NCI-H69 (cell line): ENCODE measurements around the gene TMOD1.
A peak's percentile ranks its signal among the peaks of the same experiment; 100 is the strongest.
"Not testable (repeated sequence)": the region's sequence is repeated elsewhere in the genome, so short reads cannot be mapped to it uniquely, and the experiment has no call there.

ENCODE experiments used
- DNase-seq: peaks from one replicate; lab custom pipeline; 2025; lab: John Stamatoyannopoulos, UW

Gene TMOD1

GRCh38 chr9:97598461-97599288 is 97.2 kb downstream of the TMOD1 start:
- DNase-seq: peak; percentile 86

DNA sequence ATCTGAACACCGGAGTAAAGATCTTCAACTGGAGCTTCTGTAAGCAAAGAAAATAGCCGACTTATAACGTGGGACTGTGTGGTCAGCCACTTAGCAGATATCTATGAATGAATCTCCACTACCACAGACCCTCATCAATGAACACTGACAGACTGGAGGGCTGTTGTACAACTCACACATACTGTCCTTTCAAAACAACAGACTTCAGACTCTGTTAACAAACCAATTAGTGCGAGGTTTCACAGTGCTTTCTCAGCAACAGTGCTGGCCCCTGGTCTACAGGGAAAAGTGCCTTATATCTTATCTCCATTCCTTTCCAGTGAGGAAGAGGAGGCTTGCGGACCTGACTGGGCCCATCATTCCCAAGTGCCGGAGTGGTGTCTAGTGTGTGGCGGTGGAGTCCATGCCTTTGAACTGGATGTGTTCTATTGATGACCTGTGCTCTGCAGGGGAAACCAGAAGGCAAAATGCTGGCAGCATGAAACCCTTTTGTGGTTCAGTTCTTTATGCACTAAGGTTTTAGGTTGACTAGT is 97.9 kb downstream of the TMOD1 start:
- no peak for DNase-seq

DNA sequence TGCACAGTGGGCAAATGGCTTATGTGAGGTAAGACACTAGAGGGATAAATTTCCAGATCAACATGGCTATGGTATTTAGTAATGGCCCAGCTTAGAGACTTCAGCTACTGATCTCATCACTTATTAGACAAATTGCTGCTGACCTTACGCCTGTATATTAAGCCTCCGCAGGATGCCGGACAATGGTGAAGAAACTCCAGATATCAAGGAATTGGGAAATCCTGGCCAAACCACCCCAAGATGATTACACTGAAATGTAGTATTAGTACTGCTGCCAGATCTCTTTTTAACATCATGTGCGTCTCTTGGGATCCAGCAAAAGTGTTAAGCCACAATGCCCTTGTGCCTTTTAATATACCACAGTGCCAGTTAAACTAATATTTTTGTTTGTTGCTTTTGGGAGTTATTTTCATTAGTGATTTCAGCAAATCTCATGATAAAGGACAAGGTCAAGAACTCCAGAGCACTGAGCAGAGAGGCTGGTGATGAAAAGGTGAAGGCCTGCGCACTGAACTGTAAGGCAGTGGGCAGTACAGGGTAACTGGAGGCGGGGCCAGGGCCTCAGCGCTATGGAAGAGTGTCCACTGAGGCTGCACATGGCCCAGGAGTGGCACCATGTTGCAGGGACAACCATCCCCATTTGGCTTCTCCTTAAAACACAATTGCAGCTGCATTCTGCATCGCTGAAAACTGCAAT is 99.2 kb downstream of the TMOD1 start:
- no peak for DNase-seq

DNA sequence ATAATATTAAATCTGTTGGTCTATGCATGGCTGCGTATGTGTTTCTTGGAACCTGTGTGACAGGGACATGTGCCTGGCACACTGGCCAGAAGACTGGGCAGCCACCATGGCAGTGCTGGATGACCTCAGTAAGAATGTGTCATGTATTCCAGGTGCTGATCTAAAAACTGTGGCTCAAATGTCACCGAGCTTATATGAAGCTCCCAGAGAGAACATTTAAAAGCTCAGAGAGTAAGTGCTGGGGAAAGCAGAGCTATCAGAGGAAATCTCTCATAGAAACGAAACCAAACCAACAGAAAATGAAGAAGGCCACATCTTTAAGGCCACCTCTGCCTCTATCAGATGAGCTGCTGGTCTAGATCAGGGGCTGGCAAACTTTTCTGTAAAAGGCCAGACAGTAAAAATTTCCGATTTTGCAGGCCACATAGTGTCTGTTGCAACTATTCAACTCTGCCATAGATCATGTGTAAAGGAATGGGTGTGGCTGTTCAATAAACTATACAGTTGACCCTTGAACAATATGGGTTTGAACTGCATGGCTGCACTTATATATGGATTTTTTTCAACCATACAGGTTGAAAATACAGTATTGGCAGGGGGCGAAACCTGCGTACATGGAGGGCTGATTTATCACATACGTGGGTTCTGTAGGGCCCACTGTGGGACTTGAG is 99.9 kb downstream of the TMOD1 start:
- no peak for DNase-seq

GRCh38 chr9:97602430-97602829 is 101.0 kb downstream of the TMOD1 start:
- no peak for DNase-seq

DNA sequence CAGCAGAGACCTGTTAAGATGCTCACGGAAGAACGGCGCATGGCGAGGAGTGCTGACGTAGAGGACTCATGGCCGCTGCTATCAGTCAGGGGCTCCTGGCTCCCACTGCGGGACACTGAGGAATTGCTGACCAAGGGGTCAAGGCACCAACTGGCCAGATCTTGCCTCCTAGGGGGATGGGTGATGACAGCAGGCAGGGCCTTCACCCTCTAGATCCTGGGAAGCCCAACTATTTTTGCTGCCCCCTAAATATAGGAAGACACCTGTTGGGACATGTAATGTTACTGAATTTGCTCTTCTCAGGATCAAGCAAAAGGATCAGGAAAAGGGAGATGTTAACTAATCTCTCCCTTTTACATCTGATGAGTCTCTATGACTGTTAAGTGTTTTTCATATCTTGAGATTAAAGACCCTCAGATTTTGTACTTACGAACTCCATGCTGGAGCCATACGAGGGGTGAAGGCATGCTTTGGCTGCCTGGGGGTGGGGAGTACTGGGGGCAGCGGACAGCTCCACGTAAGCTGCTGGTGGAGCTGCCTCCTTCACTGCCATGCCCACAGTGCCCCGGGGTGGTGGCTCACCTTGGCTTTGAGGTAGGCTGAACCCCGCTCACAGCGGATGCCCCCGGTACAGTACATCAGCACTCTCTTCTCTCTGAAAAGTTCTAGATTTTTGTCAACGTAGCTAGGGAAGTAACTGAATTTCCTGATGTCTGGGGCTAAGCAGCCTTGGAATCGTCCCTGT is 103.6 kb downstream of the TMOD1 start:
- DNase-seq: no peak

DNA sequence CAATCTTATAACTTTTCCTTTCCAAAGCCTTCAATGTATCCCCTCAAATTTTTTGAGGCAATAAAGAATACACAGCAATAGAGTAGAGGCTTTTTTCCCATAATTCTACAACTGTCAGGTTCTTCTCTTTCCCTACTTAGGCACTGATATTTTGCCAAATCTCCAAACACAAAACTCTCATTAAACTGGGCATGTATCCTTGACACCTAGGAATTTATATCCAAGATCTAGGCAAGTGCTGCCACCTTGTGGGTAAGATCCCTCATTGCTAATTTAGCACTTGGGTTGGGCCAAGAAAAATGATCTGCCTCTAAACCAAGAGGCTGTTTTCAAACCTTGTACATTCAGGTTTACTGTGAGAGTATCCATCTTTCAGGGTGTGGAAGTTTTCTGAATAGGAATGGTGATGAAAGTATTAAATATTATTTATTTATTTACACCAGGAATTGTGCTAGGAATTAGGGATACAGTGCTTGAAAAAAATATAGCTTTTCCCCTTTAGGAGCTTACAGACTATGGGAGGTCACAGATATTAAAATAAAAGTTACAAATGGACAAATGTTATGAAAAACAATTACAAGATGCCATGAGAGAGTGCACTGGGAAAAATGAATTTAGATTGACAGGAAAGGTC is 114.1 kb downstream of the TMOD1 start:
- peak; percentile 77 for DNase-seq

DNA sequence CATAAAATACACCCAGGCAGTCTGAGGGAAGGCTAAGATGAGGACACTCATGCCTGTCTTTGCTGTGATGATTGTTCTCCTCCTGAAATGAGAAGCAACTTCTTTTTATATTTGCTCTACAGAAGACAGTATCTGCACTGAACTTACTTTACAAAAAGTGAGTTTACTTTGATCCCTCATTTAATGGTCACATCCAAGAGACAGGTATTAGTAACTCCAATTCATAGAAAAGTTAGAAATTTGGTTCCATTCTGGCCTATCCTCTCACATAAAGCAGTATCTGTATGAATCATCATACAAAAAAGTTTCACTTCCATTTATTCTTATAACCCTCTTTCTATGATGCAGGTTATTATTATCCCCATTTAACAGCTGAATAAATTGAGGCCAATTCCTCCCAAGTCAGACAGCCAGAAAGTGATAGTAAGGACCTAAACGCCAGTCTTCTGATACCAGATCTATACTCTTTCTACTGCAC is 116.5 kb downstream of the TMOD1 start:
- no peak for DNase-seq

GRCh38 chr9:97620063-97620462 is 118.6 kb downstream of the TMOD1 start:
- not testable (repeated sequence) for DNase-seq

GRCh38 chr9:97622483-97622882 is 121.0 kb downstream of the TMOD1 start:
- DNase-seq: not testable (repeated sequence)

DNA sequence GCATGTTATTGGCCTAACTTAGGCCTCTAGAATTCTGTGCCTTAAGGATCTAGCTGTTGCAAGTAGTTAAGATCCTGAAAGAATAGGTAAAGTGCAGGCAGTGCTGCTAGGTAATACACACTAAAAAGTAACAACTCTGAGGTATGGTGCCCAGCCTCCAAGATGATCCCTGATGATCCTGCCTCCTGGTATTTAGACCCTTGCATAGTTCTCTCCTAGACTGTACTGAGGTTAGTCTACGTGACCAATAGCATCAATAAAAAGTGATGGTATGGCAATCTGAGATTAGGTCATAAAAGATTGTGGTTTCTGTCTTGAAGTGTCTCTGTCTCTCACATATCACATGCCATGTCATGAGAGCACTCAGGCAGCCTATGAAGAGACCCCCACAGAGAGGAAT is 122.5 kb downstream of the TMOD1 start:
- DNase-seq: no peak

GRCh38 chr9:97625620-97626019 is 124.2 kb downstream of the TMOD1 start:
- DNase-seq: no peak

- DNase-seq: no peak
These were observed 126.2 kb downstream of the TMOD1 start for GRCh38 chr9:97627624-97628023.

DNA sequence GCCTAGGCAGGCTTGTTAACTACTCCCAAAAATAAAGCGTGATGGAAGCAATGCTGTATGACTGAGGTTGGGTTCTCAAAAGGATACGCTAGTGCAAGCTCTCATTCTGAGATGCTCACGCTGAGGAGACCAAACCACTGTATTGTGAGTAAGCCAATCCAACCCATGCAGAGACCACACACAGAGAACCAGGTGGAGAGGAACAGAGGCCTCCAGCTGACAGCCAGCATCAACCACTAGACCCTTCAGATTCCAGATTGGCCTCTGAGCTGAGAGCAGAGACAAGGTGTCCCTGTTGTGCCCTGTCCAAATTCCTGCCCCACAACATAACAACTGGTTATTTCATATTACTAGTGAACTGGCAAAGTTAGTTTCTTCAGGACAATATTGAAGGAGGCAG is 127.2 kb downstream of the TMOD1 start:
- peak; percentile 35 for DNase-seq

GRCh38 chr9:97629156-97629555 is 127.7 kb downstream of the TMOD1 start:
- DNase-seq: no peak

- DNase-seq: no peak
These were observed 129.1 kb downstream of the TMOD1 start for GRCh38 chr9:97630591-97630990.

DNA sequence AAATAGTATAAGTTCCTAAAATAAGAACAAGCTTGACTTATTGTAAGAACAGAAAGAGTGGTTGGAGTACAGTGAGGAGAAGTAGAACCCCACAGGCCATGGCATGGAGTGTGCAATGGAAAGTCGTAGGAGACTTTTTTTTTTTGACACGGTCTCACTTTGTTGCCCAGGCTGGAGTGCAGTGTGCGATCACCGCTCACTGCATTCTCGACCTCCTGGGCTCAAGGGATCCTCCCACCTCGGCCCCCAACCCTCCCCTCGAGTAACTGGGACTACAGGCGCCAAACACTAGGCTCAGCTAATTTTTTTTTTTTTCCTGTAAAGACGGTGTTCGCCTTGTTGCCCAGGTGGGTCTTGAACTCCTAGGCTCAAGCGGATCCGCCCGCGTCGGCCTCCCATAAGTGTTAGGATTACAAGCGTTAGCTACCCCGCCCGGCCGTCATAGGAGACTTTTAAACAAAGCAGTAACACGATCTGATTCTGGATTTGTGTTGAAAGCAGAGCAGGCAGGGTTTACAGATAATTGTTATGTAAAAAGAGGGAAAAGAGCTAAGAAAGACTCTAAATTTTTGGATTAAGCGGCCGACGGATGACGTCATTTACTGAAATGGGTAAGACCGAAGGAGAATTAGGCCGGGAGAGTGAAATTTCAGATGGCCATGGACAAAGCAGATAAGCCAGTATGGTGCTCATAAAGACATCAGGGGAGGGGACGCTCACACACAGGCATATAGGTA is 130.9 kb downstream of the TMOD1 start:
- DNase-seq: peak; percentile 93

- peak; percentile 100 for DNase-seq
These were observed 131.8 kb downstream of the TMOD1 start, which contains the start of the genes NCBP1 and TSTD2 for GRCh38 chr9:97632985-97633858. Gene NCBP1 (plus strand): TSS chr9:97633821. CDS start chr9:97633882, 61 bp downstream. Gene TSTD2 (minus strand): TSS chr9:97633368. CDS start chr9:97627562, 5,806 bp downstream.

- DNase-seq: peak; percentile 70
These were observed 132.5 kb downstream of the TMOD1 start for GRCh38 chr9:97633859-97634490.
